ENCODE results near the gene NLRP7. TPM values are rescaled to one million over a fixed set of nuclear protein-coding genes. Genes with fewer than 3 reads are reported as not detected.

NLRP7 gene
- total and polyA plus RNA-seq, 2 of the 4 experiments (the other 2 are of a cell fraction) = not detected

GRCh38 chr19:54875506-54875905 lies 71.8 kb downstream of the NLRP7 start:
- no peak overlapping the region for H3K4me3 ChIP-seq (ENCODE audit: insufficient read depth, low read depth, low read length)
- no peaks in the 10 kb centered on the region for H3K4me1 ChIP-seq (ENCODE audit: control insufficient read depth, insufficient read depth, low read length)
- DNase-seq (no peak), ATAC-seq (ENCODE audit: low read depth) (no peak)
- H2BK120ac ChIP-seq (ENCODE audit: low read depth, low read length) = no peak overlapping the region
- H3K79me1 ChIP-seq (ENCODE audit: low read depth in 1 of 2, low read length in 2 of 2) = no peaks in the 10 kb centered on the region
- H3K4me2 ChIP-seq (ENCODE audit: low read depth, low read length) = no peak overlapping the region
- dilution Hi-C loops (cut with HindIII; ENCODE audit: low sequenced_read_pairs, unreplicated experiment) (no loop called here), in situ Hi-C loops (cut with MboI; ENCODE audit: low sequenced_read_pairs) (no loop called here), intact Hi-C loops (cut with micrococcal nuclease) (no loop called here)
- H3K18ac ChIP-seq (ENCODE audit: low read depth, low read length) = no peak overlapping the region
- H4K20me1 ChIP-seq (ENCODE audit: insufficient read depth, low read length) = no peaks in the 10 kb centered on the region
- whole genome bisulfite sequencing, 2 experiments (ENCODE audit: extremely low coverage in 2 of 2, insufficient read length in 1 of 2) = no CpG with 5 or more reads among the region's 2 CpGs
- H3K4ac ChIP-seq (ENCODE audit: low read depth, low read length) = no peak overlapping the region
- H2AK5ac ChIP-seq (ENCODE audit: low read depth, low read length) = no peak overlapping the region
- no peak overlapping the region for H4K8ac ChIP-seq (ENCODE audit: low read depth in 2 of 2, low read length in 2 of 2)
- no peak overlapping the region for H3K23ac ChIP-seq (ENCODE audit: low read depth, low read length)
- H3K9me3 ChIP-seq (ENCODE audit: control insufficient read depth, insufficient read depth, low read length) = peaks cover 8% of the 10 kb centered on the region; the same call in 1 of the 2 replicates
- H4K5ac ChIP-seq (ENCODE audit: low read depth, low read length) = no peak overlapping the region
- H2AFZ ChIP-seq (replicated peaks; ENCODE audit: low read length, poor library complexity) = no peak overlapping the region
- H2BK15ac ChIP-seq (ENCODE audit: low read depth, low read length) = no peak overlapping the region
- TF ChIP-seq ELK1 (IDR thresholded peaks at IDR 0.05; ENCODE audit: borderline replicate concordance, low read depth, low read length) = no peak
- H3K14ac ChIP-seq (replicated peaks; ENCODE audit: low read depth, low read length) = no peak overlapping the region
- H2BK20ac ChIP-seq (ENCODE audit: low read depth, low read length) = no peak overlapping the region
- H3K27ac ChIP-seq (ENCODE audit: insufficient read depth, low read length) = no peak overlapping the region
- ChIA-PET CTCF (no interaction called here), POLR2A (ENCODE audit: unreplicated experiment) (interaction anchor here (0.6 kb wide), 1 partner anchor 10 kb away, joined by 3 read pairs; no protein-coding TSS in a partner anchor)
- H3K27me3 ChIP-seq (ENCODE audit: control insufficient read depth, insufficient read depth, low read length) = no peaks in the 10 kb centered on the region
- no TSS peak for BruUV-seq (replicated peaks)
- H2BK5ac ChIP-seq (ENCODE audit: low read depth, low read length, poor library complexity, severe bottlenecking) = no peak overlapping the region
- H4K91ac ChIP-seq (ENCODE audit: insufficient read depth, low read depth, low read length) = no peak overlapping the region
- no peaks in the 10 kb centered on the region for H3K9me1 ChIP-seq (ENCODE audit: insufficient read depth, low read length)
- no peak overlapping the region for H3K56ac ChIP-seq (ENCODE audit: extremely low read depth, insufficient read depth, low read length)
- no peak overlapping the region for H3K9ac ChIP-seq (ENCODE audit: low read depth, low read length)
- no peaks in the 10 kb centered on the region for H3K36me3 ChIP-seq (ENCODE audit: control insufficient read depth, insufficient read depth, low read length)
- H2AK9ac ChIP-seq (replicated peaks; ENCODE audit: low read depth, low read length, poor library complexity) = no peak overlapping the region

Measured in IMR-90 (cell line).